ENCODE data around the gene GTF3C1. TPM values are rescaled to one million over a fixed set of nuclear protein-coding genes. Genes with fewer than 3 reads are reported as not detected.

GTF3C1 gene
- total and polyA plus RNA-seq, 4 donors: 15.3 to 28.0 (median 22.2) TPM

DNA sequence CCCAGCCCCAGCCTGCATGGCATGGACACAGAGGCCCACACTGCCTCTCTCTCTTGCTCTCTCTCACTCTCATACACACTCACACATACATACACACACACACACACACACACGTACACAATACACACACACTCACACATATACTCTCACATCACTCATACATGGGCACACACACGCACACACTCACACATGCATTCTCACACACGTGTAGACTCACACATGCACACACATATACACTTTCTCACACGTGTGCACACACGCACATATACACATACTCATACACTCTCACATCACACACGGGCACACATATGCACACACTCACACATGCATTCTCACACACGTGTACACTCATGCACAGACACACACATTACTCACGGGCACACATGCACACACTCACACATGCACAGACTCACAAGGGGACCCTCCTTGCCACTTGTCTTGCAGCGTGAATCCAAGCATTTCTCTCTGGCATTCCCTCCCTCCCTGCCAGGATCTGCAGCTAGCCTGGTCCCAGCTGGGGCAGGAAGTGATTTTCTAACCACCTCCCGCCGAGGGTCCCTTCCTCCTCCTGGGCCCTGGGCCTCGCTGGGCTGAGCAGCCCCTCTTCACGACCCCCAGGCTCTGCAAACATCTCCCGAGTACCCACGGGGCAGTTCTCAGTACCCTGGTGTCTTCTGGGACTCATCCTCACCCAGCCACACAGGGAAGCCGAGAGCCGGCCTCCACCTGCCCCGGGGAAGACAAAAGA, 110.3 kb downstream of the GTF3C1 start:
- no peak for TF ChIP-seq RAD21 (IDR thresholded peaks at IDR 0.05)
- no peak for TF ChIP-seq FOXA1 (IDR thresholded peaks at IDR 0.05)
- TF ChIP-seq, protein P1, sequence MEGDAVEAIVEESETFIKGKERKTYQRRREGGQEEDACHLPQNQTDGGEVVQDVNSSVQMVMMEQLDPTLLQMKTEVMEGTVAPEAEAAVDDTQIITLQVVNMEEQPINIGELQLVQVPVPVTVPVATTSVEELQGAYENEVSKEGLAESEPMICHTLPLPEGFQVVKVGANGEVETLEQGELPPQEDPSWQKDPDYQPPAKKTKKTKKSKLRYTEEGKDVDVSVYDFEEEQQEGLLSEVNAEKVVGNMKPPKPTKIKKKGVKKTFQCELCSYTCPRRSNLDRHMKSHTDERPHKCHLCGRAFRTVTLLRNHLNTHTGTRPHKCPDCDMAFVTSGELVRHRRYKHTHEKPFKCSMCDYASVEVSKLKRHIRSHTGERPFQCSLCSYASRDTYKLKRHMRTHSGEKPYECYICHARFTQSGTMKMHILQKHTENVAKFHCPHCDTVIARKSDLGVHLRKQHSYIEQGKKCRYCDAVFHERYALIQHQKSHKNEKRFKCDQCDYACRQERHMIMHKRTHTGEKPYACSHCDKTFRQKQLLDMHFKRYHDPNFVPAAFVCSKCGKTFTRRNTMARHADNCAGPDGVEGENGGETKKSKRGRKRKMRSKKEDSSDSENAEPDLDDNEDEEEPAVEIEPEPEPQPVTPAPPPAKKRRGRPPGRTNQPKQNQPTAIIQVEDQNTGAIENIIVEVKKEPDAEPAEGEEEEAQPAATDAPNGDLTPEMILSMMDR (IDR thresholded peaks at IDR 0.05; ENCODE audit: low read depth, low read length, missing input control): no peak
- TF ChIP-seq TAF1 (conservative IDR thresholded peaks at IDR 0.05): no peak
- no peak for TF ChIP-seq RXRA (IDR thresholded peaks at IDR 0.05)
- no peak for TF ChIP-seq YY1 (IDR thresholded peaks at IDR 0.05)
- TF ChIP-seq FOXA2 (IDR thresholded peaks at IDR 0.05): no peak
- no peak for TF ChIP-seq GABPA (IDR thresholded peaks at IDR 0.05 in 1 of 2, conservative IDR thresholded peaks at IDR 0.05 in 1 of 2)
- TF ChIP-seq HNF4A (conservative IDR thresholded peaks at IDR 0.05): no peak
- TF ChIP-seq, protein P2, sequence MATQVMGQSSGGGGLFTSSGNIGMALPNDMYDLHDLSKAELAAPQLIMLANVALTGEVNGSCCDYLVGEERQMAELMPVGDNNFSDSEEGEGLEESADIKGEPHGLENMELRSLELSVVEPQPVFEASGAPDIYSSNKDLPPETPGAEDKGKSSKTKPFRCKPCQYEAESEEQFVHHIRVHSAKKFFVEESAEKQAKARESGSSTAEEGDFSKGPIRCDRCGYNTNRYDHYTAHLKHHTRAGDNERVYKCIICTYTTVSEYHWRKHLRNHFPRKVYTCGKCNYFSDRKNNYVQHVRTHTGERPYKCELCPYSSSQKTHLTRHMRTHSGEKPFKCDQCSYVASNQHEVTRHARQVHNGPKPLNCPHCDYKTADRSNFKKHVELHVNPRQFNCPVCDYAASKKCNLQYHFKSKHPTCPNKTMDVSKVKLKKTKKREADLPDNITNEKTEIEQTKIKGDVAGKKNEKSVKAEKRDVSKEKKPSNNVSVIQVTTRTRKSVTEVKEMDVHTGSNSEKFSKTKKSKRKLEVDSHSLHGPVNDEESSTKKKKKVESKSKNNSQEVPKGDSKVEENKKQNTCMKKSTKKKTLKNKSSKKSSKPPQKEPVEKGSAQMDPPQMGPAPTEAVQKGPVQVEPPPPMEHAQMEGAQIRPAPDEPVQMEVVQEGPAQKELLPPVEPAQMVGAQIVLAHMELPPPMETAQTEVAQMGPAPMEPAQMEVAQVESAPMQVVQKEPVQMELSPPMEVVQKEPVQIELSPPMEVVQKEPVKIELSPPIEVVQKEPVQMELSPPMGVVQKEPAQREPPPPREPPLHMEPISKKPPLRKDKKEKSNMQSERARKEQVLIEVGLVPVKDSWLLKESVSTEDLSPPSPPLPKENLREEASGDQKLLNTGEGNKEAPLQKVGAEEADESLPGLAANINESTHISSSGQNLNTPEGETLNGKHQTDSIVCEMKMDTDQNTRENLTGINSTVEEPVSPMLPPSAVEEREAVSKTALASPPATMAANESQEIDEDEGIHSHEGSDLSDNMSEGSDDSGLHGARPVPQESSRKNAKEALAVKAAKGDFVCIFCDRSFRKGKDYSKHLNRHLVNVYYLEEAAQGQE (IDR thresholded peaks at IDR 0.05): no peak
- peaks cover 0 to 5% (median 2%) of the 10 kb centered on the region in 4 donors for H3K9me3 ChIP-seq (ENCODE audit: control insufficient read depth in 4 of 4, low read length in 3 of 4)
- 78% methylated on average over 18 of the region's 18 CpGs for WGBS

DNA sequence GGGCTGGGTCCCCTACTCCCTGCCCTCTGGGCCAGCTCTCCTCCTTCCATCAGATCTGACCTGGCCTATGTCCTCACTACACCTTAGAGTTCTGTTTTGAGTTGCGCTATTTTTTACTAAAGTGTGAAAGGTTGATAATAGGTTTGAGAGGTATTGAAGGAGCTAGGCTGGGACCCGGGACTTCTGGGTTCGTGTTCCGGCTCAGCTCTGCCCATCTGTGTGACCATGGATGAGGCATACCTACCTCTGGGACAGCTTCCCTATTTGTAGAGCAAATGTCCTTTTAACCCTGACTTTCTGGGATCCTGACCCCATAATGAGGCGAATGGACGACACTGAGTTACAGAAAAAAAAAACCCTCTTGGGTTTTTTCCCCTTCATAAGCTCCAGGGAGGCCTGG, 111.8 kb downstream of the GTF3C1 start:
- Histone ChIP-seq H3K4me1 (ENCODE audit: control insufficient read depth in 4 of 4, insufficient read depth in 4 of 4, low read length in 3 of 4) (no peaks in the 10 kb centered on the region), H3K9ac (ENCODE audit: low read depth in 1 of 2, low read length in 2 of 2) (no peak overlapping the region), H3K4me3 (ENCODE audit: low read depth in 1 of 3, low read length in 3 of 3) (no peak overlapping the region), H3K36me3 (ENCODE audit: control insufficient read depth in 4 of 4, insufficient read depth in 3 of 4, low read depth in 1 of 4, low read length in 3 of 4) (no peaks in the 10 kb centered on the region), H3K27ac (ENCODE audit: low read depth in 1 of 2, low read length in 2 of 2) (no peak overlapping the region), H3K27me3 (ENCODE audit: control insufficient read depth in 4 of 4, insufficient read depth in 4 of 4, low read length in 3 of 4) (no peaks in the 10 kb centered on the region), H3K9me3 (ENCODE audit: control insufficient read depth in 4 of 4, low read length in 3 of 4) (no peaks in the 10 kb centered on the region)
- peak; percentile 16 for DNase-seq (ENCODE audit: low spot score)
- WGBS: 94% methylated on average over 6 of the region's 6 CpGs
- TF ChIP-seq FOXA2 (IDR thresholded peaks at IDR 0.05): no peak
- TF ChIP-seq EGR1 (IDR thresholded peaks at IDR 0.05; ENCODE audit: low read depth in 2 of 2): no peak
- TF ChIP-seq RXRA (IDR thresholded peaks at IDR 0.05): no peak
- TF ChIP-seq GABPA (IDR thresholded peaks at IDR 0.05 in 1 of 2, conservative IDR thresholded peaks at IDR 0.05 in 1 of 2): no peak
- no peak for TF ChIP-seq FOXA1 (IDR thresholded peaks at IDR 0.05)
- TF ChIP-seq HNF4A (conservative IDR thresholded peaks at IDR 0.05): no peak
- no peak for TF ChIP-seq NR2F2 (IDR thresholded peaks at IDR 0.05)
- TF ChIP-seq, protein P3, sequence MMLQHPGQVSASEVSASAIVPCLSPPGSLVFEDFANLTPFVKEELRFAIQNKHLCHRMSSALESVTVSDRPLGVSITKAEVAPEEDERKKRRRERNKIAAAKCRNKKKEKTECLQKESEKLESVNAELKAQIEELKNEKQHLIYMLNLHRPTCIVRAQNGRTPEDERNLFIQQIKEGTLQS (IDR thresholded peaks at IDR 0.05): no peak
- TF ChIP-seq RAD21 (IDR thresholded peaks at IDR 0.05): no peak
- TF ChIP-seq TAF1 (conservative IDR thresholded peaks at IDR 0.05): no peak
- TF ChIP-seq SP1 (IDR thresholded peaks at IDR 0.05): no peak
- TF ChIP-seq, protein P4, sequence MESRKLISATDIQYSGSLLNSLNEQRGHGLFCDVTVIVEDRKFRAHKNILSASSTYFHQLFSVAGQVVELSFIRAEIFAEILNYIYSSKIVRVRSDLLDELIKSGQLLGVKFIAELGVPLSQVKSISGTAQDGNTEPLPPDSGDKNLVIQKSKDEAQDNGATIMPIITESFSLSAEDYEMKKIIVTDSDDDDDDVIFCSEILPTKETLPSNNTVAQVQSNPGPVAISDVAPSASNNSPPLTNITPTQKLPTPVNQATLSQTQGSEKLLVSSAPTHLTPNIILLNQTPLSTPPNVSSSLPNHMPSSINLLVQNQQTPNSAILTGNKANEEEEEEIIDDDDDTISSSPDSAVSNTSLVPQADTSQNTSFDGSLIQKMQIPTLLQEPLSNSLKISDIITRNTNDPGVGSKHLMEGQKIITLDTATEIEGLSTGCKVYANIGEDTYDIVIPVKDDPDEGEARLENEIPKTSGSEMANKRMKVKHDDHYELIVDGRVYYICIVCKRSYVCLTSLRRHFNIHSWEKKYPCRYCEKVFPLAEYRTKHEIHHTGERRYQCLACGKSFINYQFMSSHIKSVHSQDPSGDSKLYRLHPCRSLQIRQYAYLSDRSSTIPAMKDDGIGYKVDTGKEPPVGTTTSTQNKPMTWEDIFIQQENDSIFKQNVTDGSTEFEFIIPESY (IDR thresholded peaks at IDR 0.05): no peak
- TF ChIP-seq, protein P1 (IDR thresholded peaks at IDR 0.05; ENCODE audit: low read depth, low read length, missing input control): no peak
- TF ChIP-seq, protein P2 (IDR thresholded peaks at IDR 0.05): no peak
- TF ChIP-seq, protein P5, sequence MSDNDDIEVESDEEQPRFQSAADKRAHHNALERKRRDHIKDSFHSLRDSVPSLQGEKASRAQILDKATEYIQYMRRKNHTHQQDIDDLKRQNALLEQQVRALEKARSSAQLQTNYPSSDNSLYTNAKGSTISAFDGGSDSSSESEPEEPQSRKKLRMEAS (IDR thresholded peaks at IDR 0.05): no peak
- no peak for TF ChIP-seq YY1 (IDR thresholded peaks at IDR 0.05)

More for the DNA sequence above, 110.3 kb downstream of the GTF3C1 start:
- H3K4me3 ChIP-seq (ENCODE audit: low read depth in 1 of 3, low read length in 3 of 3): no peak overlapping the region
- no peaks in the 10 kb centered on the region for H3K4me1 ChIP-seq (ENCODE audit: control insufficient read depth in 4 of 4, insufficient read depth in 4 of 4, low read length in 3 of 4)
- no peaks in the 10 kb centered on the region for H3K27me3 ChIP-seq (ENCODE audit: control insufficient read depth in 4 of 4, insufficient read depth in 4 of 4, low read length in 3 of 4)
- H3K9ac ChIP-seq (ENCODE audit: low read depth in 1 of 2, low read length in 2 of 2): no peak overlapping the region
- DNase-seq (ENCODE audit: low spot score): no peak
- H3K27ac ChIP-seq (ENCODE audit: low read depth in 1 of 2, low read length in 2 of 2): no peak overlapping the region
- H3K36me3 ChIP-seq (ENCODE audit: control insufficient read depth in 4 of 4, insufficient read depth in 3 of 4, low read depth in 1 of 4, low read length in 3 of 4): no peaks in the 10 kb centered on the region

All from liver (tissue), 9 donors.